ENCODE data around the gene IL1RN.
"Not testable (repeated sequence)": the region's sequence is repeated elsewhere in the genome, so short reads cannot be mapped to it uniquely, and the experiment has no call there.

Gene IL1RN

GRCh38 chr2:113092864-113093612 is 34.4 kb upstream of the IL1RN start:
- no peak for DNase-seq (ENCODE audit: low spot score)
- TF ChIP-seq, protein P1, sequence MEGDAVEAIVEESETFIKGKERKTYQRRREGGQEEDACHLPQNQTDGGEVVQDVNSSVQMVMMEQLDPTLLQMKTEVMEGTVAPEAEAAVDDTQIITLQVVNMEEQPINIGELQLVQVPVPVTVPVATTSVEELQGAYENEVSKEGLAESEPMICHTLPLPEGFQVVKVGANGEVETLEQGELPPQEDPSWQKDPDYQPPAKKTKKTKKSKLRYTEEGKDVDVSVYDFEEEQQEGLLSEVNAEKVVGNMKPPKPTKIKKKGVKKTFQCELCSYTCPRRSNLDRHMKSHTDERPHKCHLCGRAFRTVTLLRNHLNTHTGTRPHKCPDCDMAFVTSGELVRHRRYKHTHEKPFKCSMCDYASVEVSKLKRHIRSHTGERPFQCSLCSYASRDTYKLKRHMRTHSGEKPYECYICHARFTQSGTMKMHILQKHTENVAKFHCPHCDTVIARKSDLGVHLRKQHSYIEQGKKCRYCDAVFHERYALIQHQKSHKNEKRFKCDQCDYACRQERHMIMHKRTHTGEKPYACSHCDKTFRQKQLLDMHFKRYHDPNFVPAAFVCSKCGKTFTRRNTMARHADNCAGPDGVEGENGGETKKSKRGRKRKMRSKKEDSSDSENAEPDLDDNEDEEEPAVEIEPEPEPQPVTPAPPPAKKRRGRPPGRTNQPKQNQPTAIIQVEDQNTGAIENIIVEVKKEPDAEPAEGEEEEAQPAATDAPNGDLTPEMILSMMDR (IDR thresholded peaks at IDR 0.05; ENCODE audit: extremely low read depth, insufficient read depth, missing control alignments): no peak
- in situ Hi-C loops (cut with MboI; ENCODE audit: low pct_unique_long_range_greater_than_20kb, low sequenced_read_pairs, unreplicated experiment): no loop called here

- in situ Hi-C loops (cut with MboI; ENCODE audit: low pct_unique_long_range_greater_than_20kb, low sequenced_read_pairs, unreplicated experiment): no loop called here
- DNase-seq (ENCODE audit: low spot score): no peak
These were observed 33.8 kb upstream of the IL1RN start for GRCh38 chr2:113093613-113093977.

GRCh38 chr2:113096306-113096705 is 31.1 kb upstream of the IL1RN start:
- DNase-seq (ENCODE audit: low spot score); in situ Hi-C loops (cut with MboI; ENCODE audit: low pct_unique_long_range_greater_than_20kb, low sequenced_read_pairs, unreplicated experiment): not testable (repeated sequence)

More at GRCh38 chr2:113093613-113093977, 33.8 kb upstream of the IL1RN start:
- TF ChIP-seq, protein P1 (IDR thresholded peaks at IDR 0.05; ENCODE audit: extremely low read depth, insufficient read depth, missing control alignments): no peak

DNA sequence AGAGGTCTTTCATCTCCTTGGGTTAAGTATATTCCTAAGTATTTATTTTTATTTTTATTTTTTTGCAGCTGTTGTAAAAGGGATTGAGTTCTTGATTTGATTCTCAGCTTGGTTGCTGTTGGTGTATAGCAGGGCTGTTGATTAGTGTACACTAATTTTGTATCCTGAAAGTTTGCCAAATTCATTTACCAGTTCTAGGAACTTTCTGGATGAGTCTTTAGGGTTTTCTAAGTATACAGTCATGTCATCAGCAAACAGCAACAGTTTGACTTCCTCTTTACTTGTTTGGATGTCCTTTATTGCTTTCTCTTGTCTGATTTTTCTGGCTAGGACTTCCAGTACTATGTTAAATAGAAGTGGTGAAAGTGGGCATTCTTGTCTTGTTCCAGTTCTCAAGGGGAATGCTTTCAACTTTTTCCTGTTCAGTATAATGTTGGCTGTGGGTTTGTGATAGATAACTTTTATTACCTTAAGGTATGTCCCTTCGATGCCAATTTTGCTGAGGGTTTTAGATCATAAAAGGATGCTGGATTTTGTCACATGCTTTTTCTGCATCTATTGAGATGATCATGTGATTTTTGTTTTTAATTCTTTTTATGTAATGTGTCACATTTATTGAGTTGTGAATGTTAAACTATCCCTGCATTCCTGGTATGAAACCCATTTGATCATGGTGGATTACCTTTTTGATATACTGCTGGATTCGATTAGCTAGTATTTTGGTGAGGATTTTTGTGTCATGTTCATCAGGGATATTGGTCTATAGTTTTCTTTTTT is 30.4 kb upstream of the IL1RN start:
- DNase-seq (ENCODE audit: low spot score); in situ Hi-C loops (cut with MboI; ENCODE audit: low pct_unique_long_range_greater_than_20kb, low sequenced_read_pairs, unreplicated experiment): not testable (repeated sequence)

DNA sequence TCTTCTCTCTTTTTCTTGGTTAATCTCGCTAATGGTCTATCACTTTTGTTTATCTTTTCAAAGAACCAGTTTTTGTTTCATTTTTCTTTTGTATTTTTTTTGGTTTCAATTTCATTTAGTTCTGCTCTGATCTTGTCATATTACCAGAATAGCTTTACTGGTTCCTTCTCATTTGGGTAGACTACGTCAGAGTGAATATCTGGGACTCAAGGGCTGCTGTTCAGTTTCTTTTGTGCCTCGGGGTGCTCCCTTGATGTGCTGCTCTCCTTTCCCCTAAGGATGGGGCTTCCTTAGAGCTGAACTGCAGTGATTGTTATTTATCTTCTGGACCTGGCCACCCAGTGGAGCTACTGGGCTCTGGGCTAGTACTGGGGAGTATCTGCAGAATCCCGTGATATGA is 29.4 kb upstream of the IL1RN start:
- TF ChIP-seq, protein P1 (IDR thresholded peaks at IDR 0.05; ENCODE audit: extremely low read depth, insufficient read depth, missing control alignments): no peak
- DNase-seq (ENCODE audit: low spot score): peak; percentile 45
- in situ Hi-C loops (cut with MboI; ENCODE audit: low pct_unique_long_range_greater_than_20kb, low sequenced_read_pairs, unreplicated experiment): no loop called here

DNA sequence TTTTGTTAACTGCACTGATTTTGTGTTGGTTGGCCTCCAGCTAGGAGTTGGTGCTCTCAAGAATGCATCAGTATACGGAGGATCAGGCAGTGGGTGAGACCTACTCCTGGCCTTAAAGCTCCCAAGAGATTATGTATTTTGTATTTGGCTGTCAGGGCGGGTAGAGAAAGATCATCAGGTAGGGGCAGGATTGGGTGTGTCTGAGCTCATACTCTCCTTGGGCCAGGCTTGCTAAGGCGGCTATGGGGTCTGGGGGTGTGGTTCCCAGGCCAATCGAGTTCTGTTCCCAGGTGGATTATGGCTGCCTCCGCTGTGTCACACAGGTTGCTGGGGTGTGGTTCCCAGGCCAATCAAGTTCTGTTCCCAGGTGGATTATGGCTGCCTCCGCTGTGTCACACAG is 28.9 kb upstream of the IL1RN start:
- TF ChIP-seq, protein P1 (IDR thresholded peaks at IDR 0.05; ENCODE audit: extremely low read depth, insufficient read depth, missing control alignments): no peak
- in situ Hi-C loops (cut with MboI; ENCODE audit: low pct_unique_long_range_greater_than_20kb, low sequenced_read_pairs, unreplicated experiment): no loop called here
- DNase-seq (ENCODE audit: low spot score): no peak

GRCh38 chr2:113102133-113102532 is 25.3 kb upstream of the IL1RN start:
- TF ChIP-seq, protein P1 (IDR thresholded peaks at IDR 0.05; ENCODE audit: extremely low read depth, insufficient read depth, missing control alignments): no peak
- in situ Hi-C loops (cut with MboI; ENCODE audit: low pct_unique_long_range_greater_than_20kb, low sequenced_read_pairs, unreplicated experiment): no loop called here
- DNase-seq (ENCODE audit: low spot score): no peak

Measured in GM13977 (cell line).